Central memory CD8-positive, alpha-beta T cell (primary cell): ENCODE data around the gene MMP11.

Source experiments
- ATAC-seq: fragments of 150-1000 bp; cut with Tn5 transposase; replicated peaks from 2 replicates; pipeline ENCODE4 v1.10.0; 2022; ENCODE audit warnings: mild to moderate bottlenecking, moderate FRiP score, moderate number of reproducible peaks; ENCODE audit not compliant: poor library complexity, severe bottlenecking; ENCODE audit errors: extremely low read depth
- DNase-seq, 2 donors: peaks; one replicate each; pipeline ENCODE4 v3.0.0; 2021; ENCODE audit warnings: low spot score in 2 of 2
- H3K27ac Mint-ChIP-seq: one replicate; pipeline ENCODE4 v1.8.0; 2022; ENCODE audit warnings: low read depth, mild to moderate bottlenecking, moderate library complexity, mixed read lengths
- H3K27me3 Mint-ChIP-seq: one replicate; pipeline ENCODE4 v1.8.0; 2022; ENCODE audit warnings: mixed read lengths
- H3K36me3 Mint-ChIP-seq: one replicate; pipeline ENCODE4 v1.8.0; 2022; ENCODE audit warnings: mild to moderate bottlenecking, moderate library complexity, mixed read lengths; ENCODE audit not compliant: insufficient read depth
- H3K4me1 Mint-ChIP-seq: one replicate; pipeline ENCODE4 v1.8.0; 2022; ENCODE audit warnings: mixed read lengths
- H3K4me3 Mint-ChIP-seq: one replicate; pipeline ENCODE4 v1.8.0; 2022; ENCODE audit warnings: mild to moderate bottlenecking, moderate library complexity, mixed read lengths
- H3K9me3 Mint-ChIP-seq: one replicate; pipeline ENCODE4 v1.8.0; 2022; ENCODE audit warnings: mixed read lengths

The MMP11 gene

DNA sequence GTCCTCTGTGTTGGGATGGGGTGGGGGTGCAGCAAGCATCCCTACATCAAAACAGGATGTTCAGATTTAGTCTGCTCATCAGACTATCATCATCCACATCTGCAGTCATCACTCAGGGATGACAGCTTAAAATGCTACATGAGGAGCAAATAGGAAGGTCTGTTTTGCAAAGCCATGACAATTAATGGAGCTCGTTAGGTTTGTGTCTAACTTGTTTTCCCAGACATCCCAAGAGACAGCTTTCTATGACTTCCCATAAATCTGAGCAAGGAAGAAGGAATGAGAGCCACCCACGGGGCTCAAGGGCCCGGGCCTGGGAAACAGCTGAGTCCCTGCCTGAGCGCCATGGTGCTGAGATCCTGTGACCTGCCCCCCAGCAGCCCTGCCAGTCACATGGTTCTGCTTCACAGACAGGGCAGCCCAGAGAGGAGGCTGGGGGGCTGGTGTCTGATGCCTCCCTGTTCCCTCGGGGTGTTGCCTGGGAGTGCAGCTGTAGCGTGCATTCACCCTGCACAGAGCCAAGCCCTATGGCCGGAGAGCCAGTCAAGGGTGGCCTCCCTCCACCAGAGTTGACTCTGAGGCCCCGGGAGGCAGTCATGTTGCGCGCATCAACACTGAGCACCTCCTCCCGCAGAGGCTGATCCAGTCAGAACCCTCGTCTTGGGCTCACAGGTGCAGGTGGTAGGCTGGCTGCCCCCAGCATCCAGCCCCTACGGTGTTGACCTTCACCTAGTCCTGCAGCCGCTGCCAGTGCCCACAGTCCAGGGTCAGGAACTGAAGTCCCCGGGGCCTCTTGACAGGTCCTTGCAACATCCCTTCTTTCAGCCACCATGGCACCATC, 54.1 kb downstream of the MMP11 start:
- no peaks in the 10 kb centered on the region for H3K27me3 Mint-ChIP-seq
- H3K27ac Mint-ChIP-seq = peak overlapping the region; percentile 32
- H3K4me3 Mint-ChIP-seq = no peak overlapping the region
- DNase-seq = no peak
- H3K36me3 Mint-ChIP-seq = peaks cover 53% of the 10 kb centered on the region
- no peaks in the 10 kb centered on the region for H3K9me3 Mint-ChIP-seq
- no peak for ATAC-seq
- peaks cover 21% of the 10 kb centered on the region for H3K4me1 Mint-ChIP-seq

DNA sequence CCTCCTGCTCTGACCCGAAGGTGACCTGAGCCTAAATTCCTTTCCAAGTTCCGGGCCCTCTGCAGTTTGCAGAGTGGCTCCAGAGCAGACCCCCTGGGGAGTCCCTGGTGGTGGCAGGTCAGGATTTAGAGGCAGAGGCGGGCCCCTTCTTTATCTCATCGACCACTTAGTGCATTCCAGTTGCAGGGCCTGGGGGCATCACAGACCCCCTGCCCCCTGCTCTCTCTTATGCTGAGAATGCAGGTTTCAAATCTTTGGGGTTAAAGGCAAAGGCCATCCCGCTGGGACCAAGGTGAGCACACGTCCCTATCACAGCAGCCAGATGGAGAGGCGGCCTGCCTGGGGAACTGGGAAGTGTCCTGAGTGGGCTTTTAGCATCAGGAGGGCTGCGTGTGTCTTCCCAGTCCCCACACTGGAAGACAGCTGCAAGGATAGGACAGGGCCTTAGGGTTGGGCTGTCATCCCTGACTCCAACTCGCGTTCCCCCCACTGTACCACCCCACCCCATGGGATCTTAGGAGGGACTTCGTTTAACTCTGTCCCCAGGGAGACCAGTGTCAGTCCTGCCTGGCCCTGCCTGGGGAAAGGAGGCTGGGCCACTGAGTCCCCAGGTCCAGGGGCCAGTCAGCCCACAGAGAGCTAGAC, 54.8 kb downstream of the MMP11 start:
- no peak for ATAC-seq
- Mint-ChIP-seq H3K36me3 (peaks cover 54% of the 10 kb centered on the region), H3K9me3 (no peaks in the 10 kb centered on the region), H3K4me3 (no peak overlapping the region), H3K27me3 (no peaks in the 10 kb centered on the region), H3K4me1 (peaks cover 21% of the 10 kb centered on the region), H3K27ac (no peak overlapping the region)
- DNase-seq = no peak

DNA sequence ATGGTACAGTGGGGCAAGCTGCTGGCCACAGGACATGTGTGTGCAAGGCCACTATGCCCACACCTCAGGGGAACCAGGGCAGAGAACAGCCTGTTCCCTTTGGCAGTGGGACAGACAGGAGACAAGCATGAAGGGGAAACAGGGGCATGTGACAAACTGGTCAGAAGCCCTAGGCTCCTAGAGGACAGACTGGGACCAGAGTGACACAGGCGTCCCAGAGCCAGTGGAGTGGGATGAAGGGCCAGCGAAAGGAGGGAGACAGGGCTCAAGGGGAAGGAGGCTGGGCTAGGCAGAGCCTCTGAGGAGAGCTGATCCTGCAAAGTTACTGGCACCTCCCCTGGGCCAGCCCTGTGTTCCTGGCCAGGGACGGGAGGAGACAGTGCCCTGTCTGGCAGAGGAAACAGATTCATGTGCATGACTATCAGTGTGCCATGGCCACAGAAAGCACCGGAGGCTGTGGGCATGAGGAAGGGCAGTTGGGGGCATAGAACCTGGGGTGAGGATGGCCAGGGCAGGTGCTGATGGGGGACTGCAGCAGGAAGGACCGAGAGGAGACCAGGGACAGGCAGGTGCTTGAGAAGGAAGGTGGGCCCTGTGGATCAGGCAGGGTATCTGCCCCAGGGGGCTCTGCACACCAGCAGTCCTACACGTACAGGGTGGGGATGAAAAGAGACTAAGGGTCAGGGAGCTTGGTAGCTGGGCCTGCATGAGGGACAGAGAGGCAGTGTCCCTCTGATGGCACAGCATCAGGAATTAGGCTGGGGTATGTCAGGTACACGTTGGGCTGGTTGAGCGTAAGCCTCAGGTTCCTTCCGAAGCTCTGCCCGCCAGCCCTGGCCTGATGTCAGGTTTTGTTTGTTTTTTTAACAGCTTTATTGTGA, 56.4 kb downstream of the MMP11 start:
- H3K9me3 Mint-ChIP-seq = no peaks in the 10 kb centered on the region
- DNase-seq = no peak
- no peak for ATAC-seq
- H3K27ac Mint-ChIP-seq = peak overlapping the region; percentile 66
- H3K36me3 Mint-ChIP-seq = peaks cover 45% of the 10 kb centered on the region
- H3K4me3 Mint-ChIP-seq = no peak overlapping the region
- H3K27me3 Mint-ChIP-seq = no peaks in the 10 kb centered on the region
- peaks cover 16% of the 10 kb centered on the region for H3K4me1 Mint-ChIP-seq

DNA sequence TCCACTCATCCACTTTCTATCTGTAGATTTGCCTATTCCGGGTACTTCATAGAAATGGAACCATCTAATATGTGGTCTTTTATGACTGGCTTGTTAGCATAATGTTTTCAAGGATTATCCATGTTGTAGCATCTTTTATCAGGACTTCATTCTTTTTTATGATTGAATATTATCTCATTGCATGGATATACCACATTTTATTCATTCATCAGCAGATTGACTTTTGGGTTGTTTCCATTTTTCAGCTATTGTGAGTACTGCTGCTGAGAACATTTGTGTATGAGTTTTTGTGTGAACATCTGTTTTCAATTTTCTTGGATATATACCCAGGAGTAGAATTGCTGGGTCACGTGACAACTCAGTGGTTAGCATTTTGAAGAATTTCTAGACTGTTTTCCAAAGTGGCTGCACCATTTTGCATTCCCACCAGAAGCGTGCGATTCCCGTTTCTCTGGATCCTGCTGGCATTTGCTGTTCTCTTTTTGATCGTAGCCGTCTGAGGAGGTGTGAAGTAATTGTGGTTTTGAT, 57.3 kb downstream of the MMP11 start:
- Mint-ChIP-seq H3K4me3 (no peak overlapping the region), H3K27ac (no peak overlapping the region), H3K36me3 (peaks cover 38% of the 10 kb centered on the region), H3K27me3 (no peaks in the 10 kb centered on the region), H3K9me3 (no peaks in the 10 kb centered on the region), H3K4me1 (peaks cover 15% of the 10 kb centered on the region)
- ATAC-seq (no peak), DNase-seq (no peak)

DNA sequence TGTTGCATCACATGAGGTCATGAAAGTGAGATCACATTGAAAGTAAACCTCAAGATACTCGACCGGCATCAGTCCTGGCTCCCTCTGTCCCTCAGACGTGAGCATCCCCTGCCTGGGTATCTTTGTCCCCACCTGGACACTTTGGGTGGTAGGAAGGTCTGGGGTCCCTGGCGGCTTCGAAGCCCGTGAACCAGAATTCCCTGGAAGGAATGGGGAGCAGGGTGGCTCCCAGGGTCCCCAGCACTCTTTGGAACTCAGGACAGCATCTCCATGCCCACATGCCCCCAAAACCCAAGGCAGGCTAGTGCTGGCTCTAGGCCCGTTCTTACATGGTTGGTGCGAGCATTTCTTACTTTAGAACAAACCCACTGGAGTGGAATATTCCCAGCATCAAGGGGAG, 58.6 kb downstream of the MMP11 start:
- ATAC-seq = no peak
- no peak overlapping the region for H3K27ac Mint-ChIP-seq
- H3K36me3 Mint-ChIP-seq = peaks cover 34% of the 10 kb centered on the region

DNA sequence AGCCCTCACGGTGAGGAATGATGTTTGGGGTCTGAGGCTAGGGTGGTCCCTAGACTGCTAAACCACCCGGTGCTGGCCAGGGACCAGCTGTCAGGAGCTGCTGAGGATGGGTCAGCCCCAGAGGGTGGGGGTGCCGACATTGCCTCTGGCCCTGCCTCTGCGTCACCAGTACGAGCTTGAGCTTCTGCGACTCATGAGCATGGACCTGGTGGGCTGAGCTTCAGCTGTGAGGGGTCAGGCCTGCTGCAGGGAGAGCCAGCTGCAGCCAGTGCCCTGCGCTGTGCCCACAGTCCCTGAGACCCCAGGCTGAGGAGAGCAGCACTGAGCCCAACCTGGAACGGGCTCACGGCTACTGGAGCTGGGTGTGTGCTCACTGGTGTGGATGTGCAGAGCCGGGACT, 59.1 kb downstream of the MMP11 start:
- peaks cover 15% of the 10 kb centered on the region for H3K4me1 Mint-ChIP-seq
- ATAC-seq (no peak), DNase-seq (no peak)
- H3K27ac Mint-ChIP-seq = peak overlapping the region; percentile 35
- H3K36me3 Mint-ChIP-seq = peaks cover 29% of the 10 kb centered on the region
- H3K4me3 Mint-ChIP-seq = no peak overlapping the region
- H3K27me3 Mint-ChIP-seq = no peaks in the 10 kb centered on the region
- H3K9me3 Mint-ChIP-seq = no peaks in the 10 kb centered on the region

More for the DNA sequence above, 58.6 kb downstream of the MMP11 start:
- Mint-ChIP-seq H3K4me3 (no peak overlapping the region), H3K27me3 (no peaks in the 10 kb centered on the region), H3K4me1 (peaks cover 15% of the 10 kb centered on the region), H3K9me3 (no peaks in the 10 kb centered on the region)
- no peak for DNase-seq

DNA sequence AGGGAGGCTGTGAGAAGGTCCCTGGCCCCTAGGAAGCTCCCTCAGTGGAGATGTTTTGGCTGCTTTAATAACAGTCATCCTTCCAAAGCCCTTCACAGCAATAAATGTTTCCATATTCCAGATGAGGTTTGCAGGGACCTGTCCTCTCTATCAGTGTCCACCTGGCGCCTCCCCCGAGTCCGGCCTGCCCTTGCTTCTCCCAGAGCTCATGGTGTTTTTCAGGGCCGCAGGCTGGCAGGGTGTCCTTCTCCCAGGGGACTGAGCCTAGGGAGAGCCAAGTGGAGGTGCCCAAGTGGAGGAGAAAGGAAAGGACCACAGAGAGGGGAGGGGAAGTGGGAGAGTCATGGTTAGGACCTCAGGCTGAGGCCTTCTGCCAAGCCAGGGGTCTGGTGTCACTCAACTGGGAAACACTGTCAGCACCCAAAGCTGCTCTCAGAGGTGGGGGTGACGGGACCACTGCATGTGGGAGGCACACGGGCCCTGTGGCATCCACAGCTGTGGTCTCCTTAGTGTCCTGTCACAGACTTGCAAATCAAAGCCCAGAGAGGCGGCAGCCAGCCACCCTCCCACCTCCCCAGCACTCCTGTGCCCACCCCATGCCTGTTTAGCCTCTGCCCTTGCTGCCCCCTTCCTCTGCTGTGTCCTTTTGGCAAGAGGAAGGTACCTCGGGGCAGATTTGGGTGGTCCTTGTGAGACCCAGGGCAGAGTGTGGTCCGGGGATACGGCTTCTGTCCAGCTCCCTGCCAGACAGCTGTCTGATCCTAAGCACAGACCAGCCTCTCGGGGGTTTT, 59.8 kb downstream of the MMP11 start:
- H3K4me1 Mint-ChIP-seq = peaks cover 15% of the 10 kb centered on the region

DNA sequence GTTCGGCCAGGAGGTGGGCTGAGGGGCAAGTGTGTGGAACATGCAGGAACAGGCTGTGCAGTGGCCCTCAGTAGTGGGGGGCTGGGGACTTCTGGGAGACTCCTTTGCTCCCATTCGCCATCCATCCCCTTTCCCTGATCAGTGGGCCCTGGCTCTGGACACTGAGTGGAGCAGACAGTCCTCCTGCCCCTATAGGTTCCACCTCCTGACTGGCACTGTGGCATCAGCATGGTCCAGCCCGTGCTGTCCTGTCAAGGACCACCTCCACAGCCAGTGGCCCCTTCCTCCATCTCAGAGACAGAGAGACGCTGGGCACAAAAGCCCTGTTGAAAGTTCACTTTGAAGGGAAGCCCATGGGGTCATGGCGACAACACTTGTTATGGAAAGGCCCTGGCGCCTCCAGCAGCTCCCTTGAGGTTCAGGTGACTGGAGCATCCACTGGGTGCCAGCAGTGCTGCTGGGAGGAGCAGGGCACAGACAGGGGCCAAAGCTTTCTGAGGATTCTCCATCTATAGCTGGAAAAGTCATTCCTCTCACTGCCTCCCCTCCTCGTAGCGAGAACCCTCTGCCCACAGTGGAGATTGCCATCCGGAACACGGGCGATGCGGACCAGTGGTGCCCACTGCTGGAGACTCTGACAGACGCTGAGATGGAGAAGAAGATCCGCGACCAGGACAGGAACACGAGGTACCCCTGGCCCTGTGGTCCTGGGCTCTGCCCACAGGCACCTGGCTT, 60.5 kb downstream of the MMP11 start:
- no peak for ATAC-seq
- Mint-ChIP-seq H3K27me3 (no peaks in the 10 kb centered on the region), H3K9me3 (no peaks in the 10 kb centered on the region), H3K36me3 (peaks cover 26% of the 10 kb centered on the region), H3K4me1 (peaks cover 20% of the 10 kb centered on the region), H3K4me3 (no peak overlapping the region), H3K27ac (no peak overlapping the region)
- DNase-seq = no peak

More for the DNA sequence above, 59.8 kb downstream of the MMP11 start:
- Mint-ChIP-seq H3K27me3 (no peaks in the 10 kb centered on the region), H3K27ac (peak overlapping the region; percentile 35), H3K9me3 (no peaks in the 10 kb centered on the region), H3K36me3 (peaks cover 28% of the 10 kb centered on the region), H3K4me3 (no peak overlapping the region)
- DNase-seq (no peak), ATAC-seq (no peak)
